ENCODE data around the gene HPN. TPM values are rescaled to one million over a fixed set of nuclear protein-coding genes. Genes with fewer than 3 reads are reported as not detected.

The HPN gene
- polyA plus RNA-seq, 4 donors = 88.9 to 122 (median 112) TPM

Other genes starting within 250 kb of the HPN start
- 1 to 10 TPM; 5.6 to 7.9 (median 7.2) TPM for gene ZNF30, start 114.8 kb upstream of the HPN start, polyA plus RNA-seq (ENCODE audit: insufficient read length in 4 of 4)
- gene ZNF792, start 77.5 kb upstream of the HPN start, polyA plus RNA-seq (ENCODE audit: insufficient read length in 4 of 4) = 1 to 10 TPM; 5.3 to 7.2 (median 6.1) TPM
- gene GRAMD1A, start 41.4 kb upstream of the HPN start, polyA plus RNA-seq (ENCODE audit: insufficient read length in 4 of 4) = 10 to 100 TPM; 48.1 to 87.2 (median 61.3) TPM
- 1 to 10 TPM in 3 of 4 donors, under 1 TPM in 1; 0.41 to 1.4 (median 1.4) TPM for gene SCN1B, start 11.3 kb upstream of the HPN start, polyA plus RNA-seq (ENCODE audit: insufficient read length in 4 of 4)
- gene FXYD3, start 74.1 kb downstream of the HPN start, polyA plus RNA-seq (ENCODE audit: insufficient read length in 4 of 4) = 10 to 100 TPM; 16.2 to 25.3 (median 19.5) TPM
- 1 to 10 TPM; 2.9 to 4.0 (median 3.3) TPM for gene LGI4, start 93.3 kb downstream of the HPN start, polyA plus RNA-seq (ENCODE audit: insufficient read length in 4 of 4)
- 10 to 100 TPM; 15.4 to 32.1 (median 24.9) TPM for gene FXYD1, start 97.1 kb downstream of the HPN start, polyA plus RNA-seq (ENCODE audit: insufficient read length in 4 of 4)
- 1 to 10 TPM in 2 of 4 donors, under 1 TPM in 2; 0.44 to 2.2 (median 1.3) TPM for gene FXYD7, start 101.5 kb downstream of the HPN start, polyA plus RNA-seq (ENCODE audit: insufficient read length in 4 of 4)
- gene FXYD5, start 113.0 kb downstream of the HPN start, polyA plus RNA-seq (ENCODE audit: insufficient read length in 4 of 4) = 10 to 100 TPM; 19.5 to 33.3 (median 25.7) TPM
- not detected for gene FAM187B, start 187.0 kb downstream of the HPN start, polyA plus RNA-seq (ENCODE audit: insufficient read length in 4 of 4)
- gene LSR, start 207.3 kb downstream of the HPN start, polyA plus RNA-seq (ENCODE audit: insufficient read length in 4 of 4) = 10 to 100 TPM; 49.9 to 73.2 (median 59.6) TPM
- 100 to 1,000 TPM; 160 to 193 (median 172) TPM for gene USF2, start 227.2 kb downstream of the HPN start, polyA plus RNA-seq (ENCODE audit: insufficient read length in 4 of 4)
- gene HAMP, start 240.8 kb downstream of the HPN start, polyA plus RNA-seq (ENCODE audit: insufficient read length in 4 of 4) = under 1 TPM; 0.09 to 0.92 (median 0.30) TPM

All from left renal cortex interstitium (tissue), 4 donors.